Activated CD4-positive, alpha-beta T cell treated with anti-CD3 and anti-CD28 coated beads for 36 hours (primary cell): Measurements from ENCODE around the gene SUPT4H1. TPM values are rescaled to one million over a fixed set of nuclear protein-coding genes. Genes with fewer than 3 reads are reported as not detected.

Experiments
- ATAC-seq: fragments of 200-7000 bp; cut with Tn5 transposase; one replicate; pipeline ENCODE4 v1.10.0; 2021; ENCODE audit warnings: mild to moderate bottlenecking, moderate library complexity
- CTCF ChIA-PET: fragments of 350-600 bp; sonication (Branson Sonifier 250); formaldehyde crosslinking; loops from one replicate; lab custom pipeline; 2021; ENCODE audit warnings: antibody characterized with exemption; lab: Charles Lee
- POLR2A ChIA-PET: fragments of 350-600 bp; sonication (Branson Sonifier 250); formaldehyde crosslinking; loops from one replicate; lab custom pipeline; 2021; ENCODE audit warnings: antibody characterized with exemption, inconsistent platforms; lab: Charles Lee
- DNase-seq: peaks from one replicate; pipeline ENCODE4 v3.0.0-alpha.2; 2020
- H3K27ac Mint-ChIP-seq: one replicate; pipeline ENCODE4 v1.8.0; 2021; ENCODE audit warnings: mixed read lengths
- H3K27me3 Mint-ChIP-seq: one replicate; pipeline ENCODE4 v1.8.0; 2021; ENCODE audit warnings: mixed read lengths
- H3K36me3 Mint-ChIP-seq: one replicate; pipeline ENCODE4 v1.8.0; 2021; ENCODE audit warnings: low read depth, mixed read lengths
- H3K4me1 Mint-ChIP-seq: one replicate; pipeline ENCODE4 v1.8.0; 2021; ENCODE audit warnings: mixed read lengths
- H3K4me3 Mint-ChIP-seq: one replicate; pipeline ENCODE4 v1.8.0; 2021; ENCODE audit warnings: mild to moderate bottlenecking, moderate library complexity, mixed read lengths
- H3K9me3 Mint-ChIP-seq: one replicate; pipeline ENCODE4 v1.8.0; 2021; ENCODE audit warnings: low read depth, mixed read lengths
- intact Hi-C, 2 experiments: fragments of 100-400 bp; cut with DNase I in 1 of 2; cut with micrococcal nuclease in 1 of 2; formaldehyde crosslinking; loops; one replicate each; pipeline versions ENCODE4 v1.14.2 to v1.15.1; 2022 to 2024; cut with DNase I, micrococcal nuclease
- total RNA-seq, 2 experiments: library from RNA; stranded (reverse); gene quantifications; one replicate each; pipeline ENCODE4 v1.2.3, GENCODE V29; 2021

The SUPT4H1 gene
- total RNA-seq, 2 experiments from 2014 or later, result 106 to 129 TPM

DNA sequence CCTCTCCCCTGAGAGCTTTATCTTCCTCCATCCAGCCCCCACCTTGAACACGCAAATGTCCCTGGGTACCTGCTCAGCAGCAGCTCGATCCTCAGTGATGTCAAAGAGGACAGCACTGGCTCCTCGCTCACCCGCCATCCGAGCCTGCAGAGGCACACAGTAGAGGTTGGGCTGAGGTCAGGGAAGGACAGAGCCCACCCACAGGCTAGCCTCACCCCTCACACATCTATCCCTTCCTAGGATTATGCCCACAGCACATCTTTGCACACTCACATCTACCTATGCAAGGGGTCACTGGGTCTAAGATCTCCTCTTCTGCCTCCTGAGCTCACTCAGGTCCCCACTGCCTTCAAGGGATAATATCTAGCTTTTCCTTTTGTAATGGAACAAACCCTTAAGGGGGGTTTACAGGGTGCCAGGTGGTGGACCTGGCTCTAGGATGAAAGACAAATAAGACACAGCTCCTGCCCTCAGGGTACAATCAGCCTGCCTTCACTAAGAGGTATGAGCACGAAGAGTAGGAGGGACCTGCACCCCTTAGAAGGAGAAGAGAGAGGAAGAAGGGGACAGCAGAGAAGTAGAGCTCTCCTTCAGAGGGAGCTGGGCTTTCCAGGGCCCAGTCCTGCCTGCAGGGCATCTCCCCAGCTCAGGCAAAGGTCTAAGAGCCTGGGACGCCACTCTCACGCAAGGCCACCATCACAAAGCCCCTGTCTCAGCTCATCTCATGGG lies 11.6 kb upstream of the SUPT4H1 start:
- POLR2A ChIA-PET, result interaction anchor here (0.7 to 1.2 kb wide), 2 partner anchors 12 to 267 kb away, joined by 3 to 4 read pairs; partner anchors contain the start of gene SUPT4H1
- ATAC-seq, result no peak
- H3K36me3 Mint-ChIP-seq, result no peaks in the 10 kb centered on the region
- peaks cover 3% of the 10 kb centered on the region for H3K4me1 Mint-ChIP-seq
- no peak for DNase-seq
- H3K27me3 Mint-ChIP-seq, result no peaks in the 10 kb centered on the region
- intact Hi-C loops, result no loop called here
- no peak overlapping the region for H3K27ac Mint-ChIP-seq
- H3K9me3 Mint-ChIP-seq, result no peaks in the 10 kb centered on the region
- CTCF ChIA-PET, result interaction anchor here (1.2 to 2.4 kb wide), 4 partner anchors 11 to 57 kb away, joined by 4 to 7 read pairs (median 4); partner anchors contain the start of gene SUPT4H1
- H3K4me3 Mint-ChIP-seq, result no peak overlapping the region

DNA sequence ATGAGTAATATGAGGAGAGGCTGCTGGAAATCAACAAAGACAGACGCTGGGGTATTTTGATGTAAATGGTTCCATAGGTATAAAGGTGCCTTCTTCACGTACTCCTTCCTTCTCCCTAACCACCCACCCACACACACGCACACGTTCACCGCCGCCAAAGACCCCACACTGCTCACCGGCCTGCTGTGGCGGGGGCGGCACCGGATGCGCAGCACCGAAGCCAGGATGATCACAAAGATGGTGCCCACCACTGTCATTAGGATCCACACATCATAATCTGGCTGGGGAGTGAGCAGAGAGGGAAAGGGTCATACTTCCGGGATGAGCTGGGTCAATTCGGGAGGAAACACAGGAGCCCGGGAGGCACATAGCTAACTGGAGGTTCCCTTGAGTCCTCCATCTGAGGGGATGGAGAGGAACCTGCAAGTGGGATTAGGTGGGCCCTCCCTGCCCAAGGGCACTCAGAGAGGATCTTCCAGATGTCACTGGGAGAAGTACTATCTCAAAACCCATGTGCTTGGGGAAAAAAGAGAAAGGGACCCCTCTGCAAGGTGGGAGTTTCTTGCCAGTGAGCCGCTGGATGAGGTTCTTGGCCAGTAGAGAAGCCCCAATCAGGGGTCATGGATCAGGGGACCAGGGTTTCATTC lies 10.5 kb upstream of the SUPT4H1 start:
- no peak overlapping the region for H3K4me3 Mint-ChIP-seq
- DNase-seq (no peak), ATAC-seq (no peak)
- no peaks in the 10 kb centered on the region for H3K27me3 Mint-ChIP-seq
- H3K9me3 Mint-ChIP-seq, result no peaks in the 10 kb centered on the region
- intact Hi-C loops, result no loop called here
- H3K27ac Mint-ChIP-seq, result no peak overlapping the region
- ChIA-PET POLR2A (interaction anchor here (0.7 kb wide), 1 partner anchor 269 kb away, joined by 4 read pairs; no protein-coding TSS in a partner anchor), CTCF (interaction anchor here (0.6 to 2.4 kb wide), 5 partner anchors 10 to 58 kb away, joined by 3 to 7 read pairs (median 4); partner anchors contain the start of gene SUPT4H1)
- peaks cover 3% of the 10 kb centered on the region for H3K4me1 Mint-ChIP-seq
- H3K36me3 Mint-ChIP-seq, result no peaks in the 10 kb centered on the region

DNA sequence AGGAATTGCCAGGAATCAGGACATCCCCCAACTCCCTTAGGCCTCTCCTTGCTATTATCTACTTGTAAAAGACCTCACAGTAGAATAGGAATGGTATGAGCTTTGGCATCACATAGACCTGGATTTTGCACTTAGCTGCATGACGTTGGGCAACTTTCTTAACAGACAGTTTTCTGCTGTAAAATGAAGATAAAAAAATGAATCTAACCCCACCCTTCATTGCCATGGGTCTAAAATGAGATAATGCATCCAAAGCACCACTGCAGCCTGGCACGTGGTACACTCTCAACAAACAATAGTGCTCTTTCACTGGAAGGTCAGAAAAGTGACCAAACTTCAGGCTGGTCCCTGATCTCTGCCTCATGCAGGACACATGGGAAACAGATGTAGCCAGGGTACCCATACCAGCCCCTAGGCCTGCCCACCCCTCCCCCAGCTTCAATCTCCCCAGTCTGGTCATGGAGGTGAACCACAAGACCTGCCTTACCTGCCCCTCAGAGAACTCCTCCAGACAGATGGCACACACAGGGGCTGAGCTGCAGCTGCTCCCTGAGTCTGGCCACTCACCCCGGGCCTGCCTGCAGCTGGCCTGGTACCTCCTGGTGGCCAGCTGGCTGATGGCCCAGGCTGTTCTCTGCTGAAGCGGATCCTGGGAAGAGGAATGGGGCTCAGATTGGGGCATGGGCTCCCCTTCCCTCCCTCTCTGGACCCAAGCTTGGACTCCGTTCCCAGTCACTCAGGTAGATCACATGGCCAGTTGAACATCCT lies 8.5 kb upstream of the SUPT4H1 start:
- no peaks in the 10 kb centered on the region for H3K4me1 Mint-ChIP-seq
- DNase-seq (no peak), ATAC-seq (no peak)
- ChIA-PET CTCF (interaction anchor here (0.6 to 1.4 kb wide), 4 partner anchors 14 to 179 kb away, joined by 3 to 4 read pairs (median 3); partner anchors contain the start of gene RNF43), POLR2A (interaction anchor here (1.2 kb wide), 1 partner anchor 8 kb away, joined by 6 read pairs; the partner anchor contains the start of gene SUPT4H1)
- no peaks in the 10 kb centered on the region for H3K27me3 Mint-ChIP-seq
- H3K27ac Mint-ChIP-seq, result no peak overlapping the region
- H3K9me3 Mint-ChIP-seq, result no peaks in the 10 kb centered on the region
- H3K4me3 Mint-ChIP-seq, result no peak overlapping the region
- intact Hi-C loops, result no loop called here
- H3K36me3 Mint-ChIP-seq, result no peaks in the 10 kb centered on the region

DNA sequence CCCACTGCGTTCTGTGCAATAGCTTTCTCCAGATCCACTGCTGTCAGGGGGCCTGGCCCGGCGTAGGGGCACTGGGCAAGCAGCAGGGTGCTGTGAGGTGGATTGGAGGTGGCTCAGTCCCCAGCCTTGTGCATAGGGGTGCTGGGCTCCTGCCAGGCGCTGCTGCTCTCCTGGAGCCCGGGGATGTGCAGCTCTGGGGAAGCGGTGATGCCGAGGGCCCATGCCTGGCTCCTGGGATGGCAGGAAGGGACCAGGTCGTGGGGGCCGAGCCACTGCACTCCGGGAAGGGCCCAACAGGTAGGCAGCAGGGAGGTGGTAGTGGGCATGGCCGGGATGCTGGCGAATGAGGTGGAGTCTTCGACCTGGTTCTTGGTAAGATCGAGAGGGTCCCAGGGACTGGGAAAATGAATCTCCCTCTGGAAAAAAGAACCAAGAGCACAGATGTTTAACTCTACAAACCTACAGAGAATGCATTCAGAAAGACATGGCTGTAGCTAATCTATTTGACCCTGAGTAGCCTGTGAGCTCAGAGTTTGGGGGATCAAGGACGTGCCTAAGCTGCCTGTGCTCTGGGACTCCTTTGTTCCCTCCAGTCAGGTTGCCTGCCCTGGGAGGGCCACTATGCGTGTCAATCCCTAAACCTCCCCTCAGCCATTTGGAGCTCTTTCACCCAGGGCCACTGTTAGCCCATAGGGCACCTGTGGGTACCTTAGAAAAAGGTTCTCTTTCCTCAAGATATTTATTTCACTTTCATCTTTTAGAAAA lies 6.6 kb upstream of the SUPT4H1 start:
- peaks cover 5% of the 10 kb centered on the region for H3K4me1 Mint-ChIP-seq

DNA sequence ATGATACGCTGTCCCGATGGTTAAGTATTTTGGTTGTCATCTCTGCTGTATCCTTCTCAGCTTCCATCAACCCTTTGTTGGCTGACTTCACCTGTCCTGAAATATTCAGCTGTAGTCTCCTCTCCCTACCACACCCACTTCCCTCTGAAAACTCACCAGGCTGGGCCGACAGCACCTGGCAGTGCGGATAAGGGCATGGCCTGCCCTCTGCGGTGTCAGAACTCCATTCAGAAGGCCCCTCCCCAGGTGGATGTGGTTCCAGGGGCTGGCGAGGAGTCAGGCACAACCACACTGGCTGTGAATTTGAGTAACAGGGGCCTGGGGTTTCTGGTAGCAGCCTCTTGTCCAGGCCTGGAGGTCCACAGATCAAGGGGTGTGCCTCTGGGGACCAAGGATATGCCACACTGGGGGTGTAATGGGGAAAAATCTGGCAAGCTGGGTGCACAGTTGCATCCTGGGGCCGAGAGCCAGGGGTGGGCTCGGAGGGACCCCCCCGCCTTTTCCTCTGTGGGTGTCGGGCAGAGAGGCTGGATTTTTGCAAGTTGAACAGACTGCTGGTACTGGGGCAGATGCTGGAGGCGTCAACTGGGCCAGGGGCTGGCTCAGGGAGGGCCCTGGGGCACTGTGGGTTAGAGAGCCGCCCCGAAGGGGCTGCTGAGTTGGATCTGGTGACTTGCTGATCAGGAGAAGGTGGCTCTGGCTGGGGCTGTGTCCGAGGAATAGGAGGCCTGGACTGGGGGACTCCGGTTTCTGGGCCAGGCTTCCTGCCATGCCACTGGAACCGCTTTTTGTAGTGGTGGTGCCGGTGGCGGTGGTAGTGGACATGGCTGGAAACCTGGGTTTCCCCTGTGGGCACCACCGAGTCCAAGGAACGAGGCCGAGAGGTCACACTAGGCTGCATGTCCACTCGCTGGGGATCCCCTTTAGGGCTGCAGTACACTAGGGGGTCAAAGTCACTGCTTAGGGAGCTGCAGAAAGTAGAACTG lies 5.6 kb upstream of the SUPT4H1 start:
- no peak overlapping the region for H3K27ac Mint-ChIP-seq
- ATAC-seq (no peak), DNase-seq (no peak)
- H3K27me3 Mint-ChIP-seq, result no peaks in the 10 kb centered on the region
- intact Hi-C loops, result no loop called here
- H3K9me3 Mint-ChIP-seq, result no peaks in the 10 kb centered on the region
- peaks cover 8% of the 10 kb centered on the region for H3K36me3 Mint-ChIP-seq
- H3K4me3 Mint-ChIP-seq, result no peak overlapping the region
- ChIA-PET CTCF (interaction anchor here (7.2 kb wide), 1 partner anchor 41 kb away, joined by 84 read pairs; no protein-coding TSS in a partner anchor), POLR2A (interaction anchor here (1.3 kb wide), 1 partner anchor 13 kb away, joined by 3 read pairs; no protein-coding TSS in a partner anchor)
- H3K4me1 Mint-ChIP-seq, result peaks cover 10% of the 10 kb centered on the region

More for the DNA sequence above, 6.6 kb upstream of the SUPT4H1 start:
- Mint-ChIP-seq H3K9me3 (no peaks in the 10 kb centered on the region), H3K27ac (no peak overlapping the region), H3K27me3 (no peaks in the 10 kb centered on the region), H3K36me3 (no peaks in the 10 kb centered on the region), H3K4me3 (no peak overlapping the region)
- ChIA-PET CTCF (no interaction called here), POLR2A (no interaction called here)
- intact Hi-C loops, result no loop called here
- DNase-seq (no peak), ATAC-seq (no peak)

DNA sequence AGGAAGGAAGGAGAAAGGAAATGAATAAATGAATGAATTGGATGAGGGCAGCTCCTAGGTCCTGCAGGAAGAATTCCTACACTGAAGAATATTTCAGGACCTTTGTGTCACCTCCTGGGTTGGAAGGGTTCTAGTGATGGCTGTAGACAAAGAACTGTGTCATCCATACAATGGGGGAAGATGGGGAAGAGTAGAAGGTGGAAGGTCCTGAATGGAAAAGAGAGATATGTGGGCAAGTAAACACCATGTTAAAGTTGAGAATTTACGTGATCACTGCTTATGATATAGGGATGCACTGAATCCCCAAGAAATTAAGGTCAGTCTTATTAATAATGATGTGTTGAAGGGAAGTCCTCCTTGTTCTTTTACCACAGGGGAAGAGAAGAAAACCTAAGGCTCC lies 4.2 kb upstream of the SUPT4H1 start:
- H3K4me3 Mint-ChIP-seq, result no peak overlapping the region
- peaks cover 10% of the 10 kb centered on the region for H3K4me1 Mint-ChIP-seq
- ChIA-PET CTCF (interaction anchor here (0.8 to 7.2 kb wide), 5 partner anchors 30 to 110 kb away, joined by 3 to 84 read pairs (median 3); partner anchors contain the start of gene RNF43), POLR2A (interaction anchor here (1.1 to 1.3 kb wide), 2 partner anchors 12 to 22 kb away, joined by 3 read pairs; no protein-coding TSS in a partner anchor)
- H3K27ac Mint-ChIP-seq, result no peak overlapping the region
- ATAC-seq, result no peak
- peaks cover 15% of the 10 kb centered on the region for H3K36me3 Mint-ChIP-seq
- no peaks in the 10 kb centered on the region for H3K27me3 Mint-ChIP-seq
- DNase-seq, result no peak
- no peaks in the 10 kb centered on the region for H3K9me3 Mint-ChIP-seq
- intact Hi-C loops, result no loop called here

DNA sequence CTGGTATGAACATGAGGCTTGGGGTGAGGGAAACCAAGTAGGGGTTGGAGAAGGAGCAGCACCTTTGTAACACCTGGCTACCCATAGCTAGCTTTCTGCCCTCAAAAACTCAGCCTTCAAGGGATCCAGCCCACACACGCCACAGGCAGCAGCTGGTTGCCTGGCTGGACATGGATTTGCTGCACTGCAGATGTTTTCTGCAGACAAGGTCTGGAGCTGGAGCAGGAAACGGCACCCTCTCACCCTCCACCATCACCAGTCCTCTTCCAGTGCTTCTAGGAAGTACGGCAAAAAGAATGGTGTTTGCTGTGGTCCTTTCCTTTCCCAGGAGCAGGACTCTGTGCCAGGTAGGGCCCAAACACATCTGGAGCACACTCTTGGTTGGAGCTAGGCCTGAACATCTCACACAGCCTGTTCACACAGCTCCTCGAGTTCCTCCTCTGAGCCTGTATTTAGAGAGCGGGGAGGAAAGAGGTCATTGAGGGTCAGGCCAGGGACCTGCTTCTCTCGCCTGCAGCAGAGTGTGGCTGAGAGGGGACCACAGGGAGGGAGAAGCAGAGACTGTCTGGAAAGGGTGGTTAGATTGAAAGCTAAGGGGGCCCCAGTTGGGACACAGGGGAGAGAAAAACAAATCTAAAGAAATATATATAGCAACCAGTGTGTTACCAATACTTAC lies 2.7 kb upstream of the SUPT4H1 start:
- DNase-seq (no peak), ATAC-seq (no peak)
- no peaks in the 10 kb centered on the region for H3K9me3 Mint-ChIP-seq
- H3K27me3 Mint-ChIP-seq, result no peaks in the 10 kb centered on the region
- ChIA-PET CTCF (interaction anchor here (0.9 to 7.2 kb wide), 7 partner anchors 11 to 65 kb away, joined by 3 to 84 read pairs (median 5); partner anchors contain the start of gene RNF43), POLR2A (interaction anchor here (2.8 kb wide), 1 partner anchor 11 kb away, joined by 25 read pairs; no protein-coding TSS in a partner anchor)
- intact Hi-C loops, result loop anchor here in 1 of 2 experiments (5.0 kb wide), 1 partner anchor 1433 kb away; no protein-coding TSS in a partner anchor
- peaks cover 23% of the 10 kb centered on the region for H3K36me3 Mint-ChIP-seq
- H3K27ac Mint-ChIP-seq, result no peak overlapping the region
- no peak overlapping the region for H3K4me3 Mint-ChIP-seq
- H3K4me1 Mint-ChIP-seq, result peaks cover 15% of the 10 kb centered on the region

DNA sequence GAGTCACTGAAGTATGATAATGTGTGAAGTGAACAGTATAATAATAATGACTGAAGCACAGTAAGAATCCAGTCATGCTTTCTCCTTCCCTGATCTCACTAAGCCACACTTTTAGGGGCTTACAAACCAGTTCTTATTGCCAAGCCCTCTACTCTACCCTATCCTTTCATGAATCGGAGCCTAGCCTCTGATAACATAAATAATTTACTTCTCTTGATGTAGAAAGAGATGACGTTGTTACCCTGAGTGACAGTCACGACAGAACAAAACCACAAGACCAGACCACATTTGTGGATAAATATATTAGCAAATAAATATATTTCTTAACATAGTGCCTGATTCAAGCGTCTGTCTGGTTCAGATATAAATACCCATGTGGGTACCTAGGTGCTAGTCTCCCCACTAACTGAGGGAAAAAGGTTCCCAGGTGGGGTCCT lies 1.4 kb upstream of the SUPT4H1 start:
- CTCF ChIA-PET, result interaction anchor here (1.7 to 7.2 kb wide), 10 partner anchors 9 to 64 kb away, joined by 4 to 84 read pairs (median 12); partner anchors contain the start of gene RNF43
- DNase-seq (no peak), ATAC-seq (peak; percentile 36)
- H3K27ac Mint-ChIP-seq, result peak overlapping the region; percentile 98
- H3K4me1 Mint-ChIP-seq, result peaks cover 28% of the 10 kb centered on the region
- peaks cover 36% of the 10 kb centered on the region for H3K36me3 Mint-ChIP-seq
- no peaks in the 10 kb centered on the region for H3K27me3 Mint-ChIP-seq
- peak overlapping the region; percentile 97 for H3K4me3 Mint-ChIP-seq
- intact Hi-C loops, result loop anchor here (1.0 to 5.0 kb wide), 6 partner anchors 15 to 1434 kb away; partner anchors contain the start of gene RNF43 (in 1 of the 2)
- H3K9me3 Mint-ChIP-seq, result no peaks in the 10 kb centered on the region
- POLR2A ChIA-PET, result interaction anchor here (2.6 to 2.9 kb wide), 6 partner anchors 10 to 64 kb away, joined by 10 to 95 read pairs (median 21); partner anchors contain the start of gene RNF43
